Measurements from ENCODE around the gene ODAD3.
"Not testable (repeated sequence)": the region's sequence is repeated elsewhere in the genome, so short reads cannot be mapped to it uniquely, and the experiment has no call there.

The ODAD3 gene

GRCh38 chr19:11434703-11435056 is 241 bp downstream of the ODAD3 start:
- DNase-seq: no peak

- DNase-seq: not testable (repeated sequence)
Observed at GRCh38 chr19:11433526-11433925, 1.4 kb downstream of the ODAD3 start.

GRCh38 chr19:11426656-11427055 is 8.3 kb downstream of the ODAD3 start:
- no peak for DNase-seq

GRCh38 chr19:11425719-11426457 is 9.0 kb downstream of the ODAD3 start:
- DNase-seq: no peak

- no peak for DNase-seq
Observed at GRCh38 chr19:11423791-11424181, 11.1 kb downstream of the ODAD3 start.

- no peak for DNase-seq
Observed at GRCh38 chr19:11423164-11423790, 11.6 kb downstream of the ODAD3 start.

GRCh38 chr19:11422163-11423065 is 12.5 kb downstream of the ODAD3 start:
- peak; percentile 54 for DNase-seq

- DNase-seq: no peak
Observed at GRCh38 chr19:11421371-11422098, 13.4 kb downstream of the ODAD3 start.

GRCh38 chr19:11420429-11421370 is 14.2 kb downstream of the ODAD3 start:
- DNase-seq: no peak

- DNase-seq: peak; percentile 82
Observed at GRCh38 chr19:11418549-11419506, 16.1 kb downstream of the ODAD3 start, which contains the start of gene RGL3. Gene RGL3 (minus strand): TSS chr19:11419314. CDS start chr19:11419278, 36 bp downstream.

- DNase-seq: no peak
Observed at GRCh38 chr19:11418094-11418548, 16.8 kb downstream of the ODAD3 start.

- no peak for DNase-seq
Observed at GRCh38 chr19:11416346-11417052, 18.4 kb downstream of the ODAD3 start.

- no peak for DNase-seq
Observed at GRCh38 chr19:11414544-11414943, 20.4 kb downstream of the ODAD3 start.

GRCh38 chr19:11410682-11411081 is 24.2 kb downstream of the ODAD3 start:
- no peak for DNase-seq

GRCh38 chr19:11408591-11408990 is 26.3 kb downstream of the ODAD3 start:
- DNase-seq: no peak

- not testable (repeated sequence) for DNase-seq
Observed at GRCh38 chr19:11406703-11407236, 28.2 kb downstream of the ODAD3 start.

- DNase-seq: no peak
Observed at GRCh38 chr19:11405846-11406643, 28.9 kb downstream of the ODAD3 start.

- no peak for DNase-seq
Observed at GRCh38 chr19:11404588-11405222, 30.2 kb downstream of the ODAD3 start.

All from DMS79 (cell line).